H1 (cell line): ENCODE data around the gene GNL2. TPM values are rescaled to one million over a fixed set of nuclear protein-coding genes. Genes with fewer than 3 reads are reported as not detected.

Experiments
- CTCF ChIA-PET: fragments of 300-600 bp; sonication (Branson Sonifier 250); formaldehyde crosslinking; loops from one replicate; lab custom pipeline; 2021; ENCODE audit not compliant: partially characterized antibody; lab: Charles Lee
- POLR2A ChIA-PET: fragments of 300-600 bp; sonication (Branson Sonifier 250); formaldehyde crosslinking; loops from one replicate; lab custom pipeline; 2021; ENCODE audit warnings: inconsistent platforms; ENCODE audit not compliant: partially characterized antibody; lab: Charles Lee
- DNase-seq, 2 experiments: peaks; one replicate each; pipeline versions ENCODE4 v3.0.0 to v3.0.0-alpha.2; 2010 to 2022; ENCODE audit warnings: low spot score in 2 of 2, low read depth in 1 of 2, mixed read lengths in 1 of 2
- FAIRE-seq: peaks from 2 replicates; lab custom pipeline; 2011; peaks lifted over from hg19 to GRCh38; lab: Jason Lieb, UNC
- H2AFZ ChIP-seq: 2 replicates; pipeline ENCODE4 v1.8.1; 2012; ENCODE audit warnings: low read length, inconsistent platforms
- H2AK5ac ChIP-seq: 2 replicates; pipeline ENCODE4 v1.6.1; 2013; ENCODE audit warnings: low read depth, low read length
- H2BK120ac ChIP-seq: replicated peaks from 2 replicates; pipeline ENCODE3; 2013; ENCODE audit warnings: low read depth, low read length, inconsistent platforms
- H2BK12ac ChIP-seq: 2 replicates; pipeline ENCODE4 v1.6.1; 2013; ENCODE audit warnings: low read depth, low read length
- H2BK15ac ChIP-seq: 2 replicates; pipeline ENCODE4 v1.6.1; 2013; ENCODE audit warnings: low read length
- H2BK20ac ChIP-seq: 2 replicates; pipeline ENCODE4 v1.6.1; 2013; ENCODE audit warnings: low read length
- H2BK5ac ChIP-seq: 2 replicates; pipeline ENCODE4 v1.6.1; 2013; ENCODE audit warnings: low read depth, low read length
- H3K14ac ChIP-seq: 2 replicates; pipeline ENCODE4 v1.6.1; 2013; ENCODE audit warnings: inconsistent platforms; ENCODE audit not compliant: insufficient read length
- H3K18ac ChIP-seq: 2 replicates; pipeline ENCODE4 v1.6.1; 2013; ENCODE audit warnings: low read length; ENCODE audit errors: extremely low read depth
- H3K23ac ChIP-seq: 2 replicates; pipeline ENCODE4 v1.6.1; 2013; ENCODE audit warnings: inconsistent platforms; ENCODE audit not compliant: insufficient read length
- H3K23me2 ChIP-seq: 2 replicates; pipeline ENCODE4 v1.6.1; 2013; ENCODE audit warnings: low read depth, low read length
- H3K27ac ChIP-seq: 2 replicates; pipeline ENCODE4 v1.6.1; 2011; ENCODE audit warnings: low read depth, low read length, inconsistent platforms
- H3K27me3 ChIP-seq, 4 experiments: replicated peaks in 1 of 4; 1 replicate in 1 of 4; 2 replicates in 3 of 4; pipeline versions ENCODE4 v1.6.1 to v1.8.1; 2011 to 2013; ENCODE audit warnings: low read length in 3 of 4, mild to moderate bottlenecking in 3 of 4, inconsistent platforms in 2 of 4, mixed read lengths in 2 of 4, moderate library complexity in 1 of 4; ENCODE audit not compliant: control insufficient read depth in 3 of 4, insufficient read depth in 3 of 4; ENCODE audit errors: extremely low read depth in 1 of 4
- H3K36me3 ChIP-seq, 4 experiments: 2 replicates each; pipeline versions ENCODE4 v1.6.1 to v1.8.1; 2011 to 2013; ENCODE audit warnings: mild to moderate bottlenecking in 4 of 4, low read length in 3 of 4, moderate library complexity in 2 of 4, control low read depth in 1 of 4, inconsistent platforms in 1 of 4; ENCODE audit not compliant: insufficient read depth in 4 of 4, control insufficient read depth in 2 of 4
- H3K4ac ChIP-seq: replicated peaks from 2 replicates; pipeline ENCODE3; 2013; ENCODE audit warnings: low read length, low read depth, mixed read lengths, inconsistent platforms; ENCODE audit not compliant: insufficient read length
- H3K4me1 ChIP-seq, 4 experiments: replicated peaks in 1 of 4; 1 replicate in 1 of 4; 2 replicates in 3 of 4; pipeline versions ENCODE4 v1.6.1 to v1.8.1; 2011 to 2013; ENCODE audit warnings: low read length in 3 of 4, inconsistent platforms in 2 of 4, mixed read lengths in 1 of 4; ENCODE audit not compliant: insufficient read depth in 4 of 4, control insufficient read depth in 3 of 4
- H3K4me2 ChIP-seq, 2 experiments: 2 replicates each; pipeline versions ENCODE4 v1.6.1 to v1.8.1; 2011 to 2013; ENCODE audit warnings: low read depth in 2 of 2, low read length in 2 of 2, control low read depth in 1 of 2, inconsistent platforms in 1 of 2, mild to moderate bottlenecking in 1 of 2; ENCODE audit not compliant: insufficient read depth in 1 of 2
- H3K4me3 ChIP-seq, 4 experiments: fragments of 200-600, 300-600 bp in 1 of 4; sonication (generic), shearing (Covaris generic), sonication (Bioruptor Twin) in 1 of 4; 2 replicates each; pipeline versions ENCODE4 v1.5.1 to v1.8.1; 2011 to 2016; ENCODE audit warnings: low read length in 4 of 4, low read depth in 3 of 4, control low read depth in 2 of 4, inconsistent platforms in 2 of 4, mild to moderate bottlenecking in 2 of 4, mixed read lengths in 1 of 4, moderate library complexity in 1 of 4; ENCODE audit not compliant: insufficient read depth in 2 of 4; ENCODE audit errors: extremely low read depth in 1 of 4
- H3K56ac ChIP-seq: replicated peaks from 2 replicates; pipeline ENCODE3; 2013; ENCODE audit warnings: low read depth, mild to moderate bottlenecking, mixed read lengths, low read length, inconsistent platforms; ENCODE audit not compliant: insufficient read length
- H3K79me1 ChIP-seq: 2 replicates; pipeline ENCODE4 v1.6.1; 2013; ENCODE audit warnings: low read depth, low read length, control low read depth
- H3K79me2 ChIP-seq, 2 experiments: 2 replicates each; pipeline versions ENCODE4 v1.6.1 to v1.8.1; 2012 to 2013; ENCODE audit warnings: low read length in 2 of 2, mild to moderate bottlenecking in 2 of 2, inconsistent platforms in 1 of 2; ENCODE audit not compliant: insufficient read depth in 2 of 2, control insufficient read depth in 1 of 2
- H3K9ac ChIP-seq, 4 experiments: replicated peaks in 1 of 4; 1 replicate in 1 of 4; 2 replicates in 3 of 4; pipeline versions ENCODE4 v1.6.1 to v1.8.1; 2011 to 2013; ENCODE audit warnings: low read depth in 3 of 4, low read length in 3 of 4, control low read depth in 2 of 4, mild to moderate bottlenecking in 2 of 4, moderate library complexity in 2 of 4, inconsistent platforms in 1 of 4; ENCODE audit errors: extremely low read depth in 1 of 4
- H3K9me3 ChIP-seq, 2 experiments: 2 replicates each; pipeline versions ENCODE4 v1.6.1 to v1.8.1; 2012 to 2013; ENCODE audit warnings: mild to moderate bottlenecking in 2 of 2, moderate library complexity in 2 of 2, control low read depth in 1 of 2, inconsistent platforms in 1 of 2, low read depth in 1 of 2, low read length in 1 of 2, mixed read lengths in 1 of 2; ENCODE audit not compliant: insufficient read depth in 2 of 2
- H4K20me1 ChIP-seq, 2 experiments: replicated peaks in 1 of 2; 2 replicates each; pipeline versions ENCODE3 to v1.8.1; 2011 to 2013; ENCODE audit warnings: inconsistent platforms in 2 of 2, low read length in 2 of 2, mild to moderate bottlenecking in 1 of 2; ENCODE audit not compliant: insufficient read depth in 2 of 2, control insufficient read depth in 1 of 2
- H4K5ac ChIP-seq: 2 replicates; pipeline ENCODE4 v1.6.1; 2013; ENCODE audit warnings: low read length, low read depth, mixed read lengths, inconsistent platforms; ENCODE audit not compliant: insufficient read length
- H4K8ac ChIP-seq: 2 replicates; pipeline ENCODE4 v1.8.0; 2013; ENCODE audit warnings: mild to moderate bottlenecking, moderate library complexity, low read length, inconsistent platforms; ENCODE audit not compliant: insufficient read depth; ENCODE audit errors: extremely low read depth
- H4K91ac ChIP-seq: replicated peaks from 2 replicates; pipeline ENCODE3; 2013; ENCODE audit warnings: low read length, mixed read lengths, inconsistent platforms; ENCODE audit not compliant: insufficient read length
- EGR1 ChIP-seq: IDR thresholded peaks from 2 replicates; pipeline ENCODE4 v1.6.1; 2011; ENCODE audit warnings: low read depth, low read length, borderline replicate concordance
- NANOG ChIP-seq: IDR thresholded peaks from 2 replicates; pipeline ENCODE4 v1.6.1; 2011; ENCODE audit warnings: low read length, low read depth, mild to moderate bottlenecking, inconsistent platforms; ENCODE audit not compliant: insufficient read depth, poor library complexity, severe bottlenecking
- SAP30 ChIP-seq: fragments of 300-600 bp; sonication (generic); IDR thresholded peaks from 2 replicates; pipeline ENCODE4 v1.7.1; 2012; ENCODE audit warnings: low read length, moderate library complexity, mild to moderate bottlenecking, inconsistent platforms; ENCODE audit not compliant: insufficient read depth, insufficient replicate concordance
- SIRT6 ChIP-seq: IDR thresholded peaks from one replicate; pipeline ENCODE4 v1.7.1; 2012; ENCODE audit warnings: low read length, inconsistent platforms
- WGBS, 2 experiments: shearing (Covaris generic) in 1 of 2; methylation state at CpG; one replicate each; pipeline versions ENCODE4 v1.1.6 to v1.1.7; 2013 to 2015; ENCODE audit warnings: low lambda C conversion rate in 2 of 2, mixed read lengths in 2 of 2, inconsistent platforms in 1 of 2, low coverage in 1 of 2, missing lambda C conversion rate in 1 of 2; ENCODE audit not compliant: insufficient replicate concordance in 2 of 2, insufficient coverage in 1 of 2, insufficient read length in 1 of 2; ENCODE audit errors: extremely low coverage in 1 of 2, missing lambda C conversion rate in 1 of 2; 5-methylcytosine and 5-hydroxymethylcytosine counted together
- polyA plus RNA-seq, 7 experiments: library from polyadenylated mRNA; depleted of rRNA in 3 of 7; stranded (reverse) in 5 of 7; unstranded in 2 of 7; fragments of >200 nt in 5 of 7; fragments of 200-250 nt in 2 of 7; gene quantifications; 1 replicate in 5 of 7; 2 replicates in 1 of 7; 4 replicates in 1 of 7; pipeline versions ENCODE4 v1.2.1 to v1.2.3, GENCODE V29; 2011 to 2013; ENCODE audit warnings: missing spikeins in 2 of 7, mixed read lengths in 2 of 7
- total RNA-seq: library from RNA; stranded (reverse); fragmentation: NEBNext Ultra II Directional; extraction: Animal tissue kit (Norgen Biotek cat#: 25700); gene quantifications from 2 replicates; pipeline ENCODE4 v1.2.1, GENCODE V29; 2021
- TF ChIP-seq, protein P1 (sequence below): IDR thresholded peaks from 2 replicates; pipeline ENCODE4 v1.6.1; 2011; ENCODE audit warnings: low read depth, mild to moderate bottlenecking, low read length; ENCODE audit not compliant: insufficient read depth

Gene GNL2
- total and polyA plus RNA-seq, 2 of the 8 experiments (the other 6 are each of a cell fraction or from before 2014, with no cell fraction given) = 22.2 to 88.3 TPM

GRCh38 chr1:37620707-37621106 is 25.0 kb upstream of the GNL2 start:
- H3K9me3 ChIP-seq = no peaks in the 10 kb centered on the region
- H3K79me2 ChIP-seq = no peaks in the 10 kb centered on the region
- CTCF ChIA-PET = interaction anchor here (0.9 to 14.2 kb wide), 4 partner anchors 14 to 63 kb away, joined by 3 to 206 read pairs (median 12); partner anchors contain the start of gene RSPO1
- no peak overlapping the region for H2AFZ ChIP-seq
- H3K27ac ChIP-seq = no peak overlapping the region
- DNase-seq = no peak
- H3K4me3 ChIP-seq = no peak overlapping the region
- WGBS, 2 experiments = 82% methylated on average over 6 of the region's 6 CpGs; no CpG with 5 or more reads in 1 of the 2 experiments
- H3K27me3 ChIP-seq = peaks cover 0 to 14% (median 6%) of the 10 kb centered on the region in 4 experiments; a peak in 4 of 7 replicates
- H2AK5ac ChIP-seq = no peak overlapping the region
- peaks cover 0 to 1% of the 10 kb centered on the region in 2 experiments for H4K20me1 ChIP-seq
- no peak overlapping the region for H3K4me2 ChIP-seq
- H2BK12ac ChIP-seq = no peak overlapping the region
- H2BK15ac ChIP-seq = no peak overlapping the region
- H4K91ac ChIP-seq = no peak overlapping the region
- H3K4me1 ChIP-seq = no peaks in the 10 kb centered on the region
- POLR2A ChIA-PET = no interaction called here
- no peak overlapping the region for H4K5ac ChIP-seq
- no peak overlapping the region for H3K56ac ChIP-seq
- no peak for FAIRE-seq
- H4K8ac ChIP-seq = no peak overlapping the region
- H3K9ac ChIP-seq = no peak overlapping the region
- no peak overlapping the region for H3K14ac ChIP-seq
- no peak overlapping the region for H3K23ac ChIP-seq
- H3K18ac ChIP-seq = no peak overlapping the region
- H3K36me3 ChIP-seq = no peaks in the 10 kb centered on the region
- no peak overlapping the region for H2BK120ac ChIP-seq
- no peaks in the 10 kb centered on the region for H3K79me1 ChIP-seq
- H2BK20ac ChIP-seq = no peak overlapping the region
- H2BK5ac ChIP-seq = no peak overlapping the region
- no peak overlapping the region for H3K4ac ChIP-seq
- H3K23me2 ChIP-seq = no peaks in the 10 kb centered on the region; the same call in 1 of the 2 replicates
- TF ChIP-seq, protein P1, sequence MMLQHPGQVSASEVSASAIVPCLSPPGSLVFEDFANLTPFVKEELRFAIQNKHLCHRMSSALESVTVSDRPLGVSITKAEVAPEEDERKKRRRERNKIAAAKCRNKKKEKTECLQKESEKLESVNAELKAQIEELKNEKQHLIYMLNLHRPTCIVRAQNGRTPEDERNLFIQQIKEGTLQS = no peak
- TF ChIP-seq SIRT6 = no peak
- TF ChIP-seq NANOG = no peak
- TF ChIP-seq EGR1 = no peak
- TF ChIP-seq SAP30 = no peak
